ENCODE data around the gene APBA1. TPM values are rescaled to one million over a fixed set of nuclear protein-coding genes. Genes with fewer than 3 reads are reported as not detected.

APBA1 gene
- total RNA-seq, 6 experiments from 2014 or later: 17.6 to 25.6 (median 20.7) TPM

DNA sequence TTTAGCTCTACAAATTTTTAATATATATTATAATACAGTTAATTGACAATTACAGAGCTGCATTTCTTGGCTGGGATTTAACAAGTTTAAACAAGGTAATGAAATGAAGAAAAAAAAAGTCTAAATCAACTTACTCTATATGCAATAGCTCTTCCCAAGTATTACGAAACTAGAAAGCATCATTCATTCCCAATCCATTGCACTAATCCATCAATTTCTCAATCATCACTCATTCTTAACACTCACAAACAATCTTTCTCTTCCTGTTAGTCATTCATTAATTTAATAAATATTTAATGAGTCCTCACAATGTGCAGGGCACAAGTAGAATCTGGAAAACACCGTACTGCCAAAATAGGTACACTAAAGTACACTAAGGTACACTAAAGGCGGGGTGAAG lies 42.9 kb upstream of the APBA1 start:
- TF ChIP-seq, protein P1, sequence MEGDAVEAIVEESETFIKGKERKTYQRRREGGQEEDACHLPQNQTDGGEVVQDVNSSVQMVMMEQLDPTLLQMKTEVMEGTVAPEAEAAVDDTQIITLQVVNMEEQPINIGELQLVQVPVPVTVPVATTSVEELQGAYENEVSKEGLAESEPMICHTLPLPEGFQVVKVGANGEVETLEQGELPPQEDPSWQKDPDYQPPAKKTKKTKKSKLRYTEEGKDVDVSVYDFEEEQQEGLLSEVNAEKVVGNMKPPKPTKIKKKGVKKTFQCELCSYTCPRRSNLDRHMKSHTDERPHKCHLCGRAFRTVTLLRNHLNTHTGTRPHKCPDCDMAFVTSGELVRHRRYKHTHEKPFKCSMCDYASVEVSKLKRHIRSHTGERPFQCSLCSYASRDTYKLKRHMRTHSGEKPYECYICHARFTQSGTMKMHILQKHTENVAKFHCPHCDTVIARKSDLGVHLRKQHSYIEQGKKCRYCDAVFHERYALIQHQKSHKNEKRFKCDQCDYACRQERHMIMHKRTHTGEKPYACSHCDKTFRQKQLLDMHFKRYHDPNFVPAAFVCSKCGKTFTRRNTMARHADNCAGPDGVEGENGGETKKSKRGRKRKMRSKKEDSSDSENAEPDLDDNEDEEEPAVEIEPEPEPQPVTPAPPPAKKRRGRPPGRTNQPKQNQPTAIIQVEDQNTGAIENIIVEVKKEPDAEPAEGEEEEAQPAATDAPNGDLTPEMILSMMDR (IDR thresholded peaks at IDR 0.05): no peak
- peaks cover 6% of the 10 kb centered on the region for H3K4me1 Mint-ChIP-seq (ENCODE audit: low read depth)

DNA sequence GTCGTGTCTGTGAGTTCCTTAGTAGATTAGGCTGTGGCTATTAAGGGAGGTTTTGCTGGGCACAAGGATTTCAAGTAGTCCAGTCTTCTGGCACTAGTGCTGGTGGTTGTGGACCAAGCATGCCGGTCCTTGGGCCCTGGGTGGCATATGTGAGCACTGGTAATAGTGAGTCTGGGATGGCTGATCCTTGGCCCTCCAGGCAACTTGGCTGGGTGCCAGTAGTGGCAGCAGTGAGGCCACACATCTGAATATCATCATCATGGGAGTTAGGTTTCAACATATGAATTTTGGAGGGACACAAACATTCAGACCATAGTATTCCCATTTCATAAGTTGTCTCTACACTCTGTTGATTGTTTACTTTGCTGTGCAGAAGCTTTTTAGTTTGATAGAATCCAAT lies 25.3 kb upstream of the APBA1 start:
- H3K36me3 Mint-ChIP-seq (ENCODE audit: low read depth): peaks cover 27% of the 10 kb centered on the region
- DNase-seq: no peak
- peaks cover 1% of the 10 kb centered on the region; the same call in 1 of the 2 replicates for H3K27me3 Mint-ChIP-seq (ENCODE audit: insufficient read depth)
- H3K9me3 Mint-ChIP-seq: peaks cover 36% of the 10 kb centered on the region
- H3K4me1 Mint-ChIP-seq (ENCODE audit: low read depth): 0 out of 2 replicates have a peak, but pooled peaks cover 11% of the 10 kb centered on the region
- H3K4me3 Mint-ChIP-seq: no peak overlapping the region
- TF ChIP-seq, protein P1 (IDR thresholded peaks at IDR 0.05): no peak
- no peak overlapping the region for H3K27ac Mint-ChIP-seq

More for the DNA sequence above, 42.9 kb upstream of the APBA1 start:
- H3K9me3 Mint-ChIP-seq: no peaks in the 10 kb centered on the region
- H3K27ac Mint-ChIP-seq: no peak overlapping the region
- H3K4me3 Mint-ChIP-seq: no peak overlapping the region
- H3K27me3 Mint-ChIP-seq (ENCODE audit: insufficient read depth): no peaks in the 10 kb centered on the region
- no peak for DNase-seq
- peaks cover 37% of the 10 kb centered on the region for H3K36me3 Mint-ChIP-seq (ENCODE audit: low read depth)

DNA sequence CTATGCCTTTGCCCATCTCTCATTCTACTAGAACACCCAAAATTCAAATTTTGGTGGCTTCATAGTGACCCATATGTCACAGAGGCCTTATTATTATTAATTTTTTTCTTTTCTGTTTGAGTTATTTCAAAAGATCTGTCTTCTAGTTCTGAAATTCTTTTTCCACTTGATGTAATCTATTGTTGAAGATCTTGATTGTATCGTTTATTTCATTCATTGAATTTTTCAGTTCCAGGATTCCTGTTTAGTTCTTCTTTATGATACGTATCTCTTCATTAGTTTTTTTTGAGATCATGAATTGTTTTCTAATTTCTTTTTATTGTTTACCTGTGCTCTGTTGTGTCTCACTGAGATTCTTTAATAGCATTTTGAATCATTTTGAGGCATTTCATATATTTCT lies 24.6 kb upstream of the APBA1 start:
- DNase-seq: no peak
- Mint-ChIP-seq H3K4me1 (ENCODE audit: low read depth) (0 out of 2 replicates have a peak, but pooled peaks cover 11% of the 10 kb centered on the region), H3K27ac (no peak overlapping the region), H3K27me3 (ENCODE audit: insufficient read depth) (peaks cover 1% of the 10 kb centered on the region; the same call in 1 of the 2 replicates), H3K9me3 (peaks cover 29% of the 10 kb centered on the region), H3K36me3 (ENCODE audit: low read depth) (peaks cover 25% of the 10 kb centered on the region), H3K4me3 (no peak overlapping the region)
- TF ChIP-seq, protein P1 (IDR thresholded peaks at IDR 0.05): no peak

DNA sequence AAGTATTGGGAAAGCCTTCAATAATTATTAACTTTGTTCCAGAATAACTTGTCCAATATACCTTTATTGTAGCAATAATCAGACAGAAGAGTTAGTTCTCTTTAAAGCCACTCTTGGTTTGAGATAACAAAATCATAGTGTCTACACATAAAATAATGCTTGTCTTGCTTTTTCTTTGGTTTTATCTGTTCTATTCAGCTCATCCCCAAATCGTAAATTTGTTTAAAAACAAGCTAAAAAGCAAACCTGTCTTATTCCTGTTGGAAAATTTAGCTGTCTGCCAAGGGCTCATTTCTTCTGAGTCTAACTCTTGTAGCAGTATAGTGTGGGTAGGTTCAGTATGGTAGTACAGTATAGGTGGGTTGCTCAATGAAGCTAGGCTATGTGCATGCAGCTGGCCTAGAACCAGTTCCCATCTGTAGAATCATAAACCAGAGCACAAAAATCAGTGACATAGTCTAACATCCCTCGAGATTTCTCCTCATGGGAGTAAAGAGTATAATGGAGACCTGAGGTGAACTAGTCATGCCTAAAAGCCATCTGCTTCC lies 17.9 kb upstream of the APBA1 start:
- Mint-ChIP-seq H3K27me3 (ENCODE audit: insufficient read depth) (peaks cover 1% of the 10 kb centered on the region; the same call in 1 of the 2 replicates), H3K27ac (no peak overlapping the region), H3K4me3 (no peak overlapping the region), H3K36me3 (ENCODE audit: low read depth) (no peaks in the 10 kb centered on the region; the same call in 1 of the 2 replicates), H3K4me1 (ENCODE audit: low read depth) (no peaks in the 10 kb centered on the region), H3K9me3 (no peaks in the 10 kb centered on the region; the same call in 1 of the 2 replicates)
- TF ChIP-seq, protein P1 (IDR thresholded peaks at IDR 0.05): no peak
- no peak for DNase-seq

DNA sequence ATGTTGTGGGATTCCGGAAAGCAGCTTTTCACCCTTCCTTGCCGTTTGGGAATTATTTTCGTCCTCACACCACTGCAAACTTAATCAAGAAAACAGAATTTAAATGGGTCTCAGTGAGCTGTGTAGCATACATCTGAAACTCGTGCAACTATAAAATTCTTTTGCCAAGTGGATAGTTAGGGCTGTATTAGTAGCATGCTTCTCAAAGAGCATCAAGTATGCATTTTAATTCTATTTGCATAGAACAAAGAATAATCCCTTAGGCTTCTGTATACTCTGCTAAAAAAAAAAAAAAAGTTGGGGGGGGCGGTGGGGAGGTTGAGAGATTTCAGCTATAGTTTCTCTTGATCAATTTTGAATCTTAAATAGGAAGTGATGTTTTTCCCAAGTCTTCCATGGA lies 11.8 kb upstream of the APBA1 start:
- Mint-ChIP-seq H3K27ac (no peak overlapping the region), H3K36me3 (ENCODE audit: low read depth) (no peaks in the 10 kb centered on the region), H3K27me3 (ENCODE audit: insufficient read depth) (no peaks in the 10 kb centered on the region), H3K4me3 (no peak overlapping the region), H3K4me1 (ENCODE audit: low read depth) (peaks cover 9% of the 10 kb centered on the region), H3K9me3 (no peaks in the 10 kb centered on the region)
- TF ChIP-seq, protein P1 (IDR thresholded peaks at IDR 0.05): no peak
- DNase-seq: no peak

All from HFFc6 (cell line).